Hematopoietic multipotent progenitor cell treated with erythropoietin and hydrocortisone succinate and interleukin-3 and kit ligand, for 15 days (in vitro differentiated cells): Measurements from ENCODE around the gene AANAT.
"Not testable (repeated sequence)": the region's sequence is repeated elsewhere in the genome, so short reads cannot be mapped to it uniquely, and the experiment has no call there.

Experiments
- DNase-seq: peaks from one replicate; pipeline ENCODE4 v3.0.0-alpha.2; 2015; ENCODE audit warnings: low spot score

The AANAT gene

DNA sequence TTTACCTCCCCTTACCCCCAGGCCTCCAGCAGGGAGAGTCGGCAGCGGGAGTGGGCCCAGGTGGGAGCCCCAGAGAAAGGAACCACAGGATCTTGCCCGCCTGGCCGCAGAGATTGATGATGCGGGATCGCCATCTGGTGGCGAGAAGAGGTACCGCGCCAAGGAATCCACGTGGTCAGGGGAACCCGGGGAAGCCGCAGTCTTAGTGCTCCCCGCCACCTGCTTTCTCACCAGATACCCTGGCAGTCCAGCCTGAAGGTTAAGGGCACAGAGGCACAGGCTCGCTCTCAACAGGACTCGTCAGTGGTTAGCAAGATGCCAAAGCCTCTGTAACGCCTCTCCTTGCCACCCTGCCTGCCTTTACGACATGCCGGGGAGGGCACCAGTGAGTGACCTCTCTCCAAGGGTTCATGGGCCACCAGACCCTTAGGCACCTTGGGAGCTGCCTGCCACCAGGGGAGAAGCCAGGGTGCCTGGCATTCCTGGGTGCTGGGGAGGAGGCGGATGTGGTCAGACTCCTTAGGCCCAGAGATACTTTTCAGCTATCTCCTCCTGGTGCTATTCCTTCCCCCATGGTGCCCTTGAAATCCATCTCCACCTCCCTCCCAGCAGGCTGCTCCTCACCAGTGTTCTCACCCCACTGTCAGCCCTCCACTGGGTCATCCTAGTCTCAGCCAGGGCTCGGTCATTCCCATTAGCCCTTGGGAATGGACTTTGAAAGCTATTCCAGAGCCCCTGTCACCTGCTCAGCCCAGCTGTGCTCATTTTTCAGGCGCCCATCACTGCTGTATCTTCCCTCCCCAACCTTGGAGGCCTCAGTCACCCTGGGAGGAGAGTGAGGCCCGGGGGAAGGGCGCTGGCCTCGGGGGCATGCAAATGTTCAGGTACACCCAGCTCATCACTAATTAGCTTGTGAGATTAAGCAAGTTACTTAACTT, 39.3 kb downstream of the AANAT start:
- peak; percentile 83 for DNase-seq

DNA sequence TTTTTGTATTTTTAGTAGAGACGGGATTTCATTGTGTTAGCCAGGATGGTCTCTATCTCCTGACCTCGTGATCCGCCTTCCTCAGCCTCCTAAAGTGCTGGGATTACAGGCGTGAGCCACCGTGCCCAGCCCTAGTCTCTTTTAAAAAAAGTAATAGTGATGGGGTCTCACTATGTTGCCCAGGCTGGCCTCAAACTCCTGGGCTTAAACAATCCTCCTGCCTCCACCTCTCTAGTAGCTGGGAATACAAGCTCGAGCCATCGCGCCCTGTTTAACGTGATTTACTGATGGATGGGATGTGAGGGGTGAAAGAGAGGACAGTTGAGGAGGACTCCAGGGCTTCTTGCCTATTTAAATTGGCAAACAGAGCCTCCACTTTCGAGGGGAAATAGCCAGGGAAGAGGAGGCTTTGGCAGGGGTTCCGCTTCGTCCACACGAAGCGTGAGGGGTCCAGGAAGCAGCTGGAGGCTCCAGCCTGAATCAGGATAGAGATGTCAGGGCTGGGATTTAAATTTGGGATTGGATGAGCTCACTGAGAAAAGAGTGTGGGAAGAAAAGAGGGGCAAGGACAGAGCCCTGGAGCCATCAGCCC, 41.2 kb downstream of the AANAT start:
- DNase-seq, result not testable (repeated sequence)

DNA sequence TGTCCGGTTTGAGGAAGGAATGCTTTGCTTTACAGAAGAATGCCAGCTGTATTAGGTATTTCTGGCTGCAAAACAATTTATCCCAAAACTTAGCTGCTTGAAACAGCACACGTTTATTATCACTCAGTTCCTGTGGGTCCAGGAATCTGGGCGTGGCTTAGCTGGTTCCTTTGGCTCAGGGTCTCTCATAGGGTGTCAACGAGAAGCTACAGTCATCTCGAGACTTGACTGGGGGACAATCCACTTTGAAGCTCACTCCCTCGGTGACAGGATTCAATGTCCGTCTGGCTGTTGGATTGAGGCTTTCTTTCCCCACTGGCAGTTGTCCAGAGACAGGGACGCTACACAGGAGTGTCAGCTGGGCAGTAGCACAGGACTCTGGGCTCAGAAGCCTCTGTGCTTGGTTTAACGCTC, 43.4 kb downstream of the AANAT start:
- DNase-seq, result no peak

DNA sequence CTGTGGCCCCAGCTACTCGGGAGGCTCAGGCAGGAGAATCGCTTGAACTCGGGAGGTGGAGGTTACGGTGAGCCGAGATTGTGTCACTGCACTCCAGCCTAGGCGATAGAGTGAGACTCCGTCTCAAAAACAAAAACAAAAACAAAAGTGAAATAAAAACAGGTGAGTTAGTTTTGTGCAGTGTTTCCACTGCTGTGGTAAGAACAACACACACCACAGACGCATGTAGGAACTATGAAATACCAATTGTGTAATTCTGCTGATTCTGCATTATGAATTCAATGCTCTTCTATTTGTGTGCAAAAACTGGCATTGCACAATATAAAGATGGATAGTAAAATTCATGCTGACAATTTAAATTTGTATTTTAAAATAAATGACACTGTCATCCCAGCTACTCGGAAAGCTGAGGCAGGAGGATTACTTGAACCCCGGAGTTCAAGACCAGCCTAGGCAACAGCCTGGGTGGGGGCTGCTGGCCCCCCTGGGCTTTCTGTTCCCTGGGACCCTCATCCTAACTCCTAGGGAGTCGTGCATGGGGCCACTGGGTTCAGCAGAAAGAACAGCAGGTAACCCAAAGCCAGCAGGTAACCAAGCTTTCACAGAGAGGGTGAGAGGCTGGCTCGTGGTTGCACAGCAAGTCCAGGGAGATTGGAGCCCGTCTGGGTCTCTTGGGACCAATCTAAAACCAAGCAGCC, 44.4 kb downstream of the AANAT start:
- DNase-seq, result no peak

DNA sequence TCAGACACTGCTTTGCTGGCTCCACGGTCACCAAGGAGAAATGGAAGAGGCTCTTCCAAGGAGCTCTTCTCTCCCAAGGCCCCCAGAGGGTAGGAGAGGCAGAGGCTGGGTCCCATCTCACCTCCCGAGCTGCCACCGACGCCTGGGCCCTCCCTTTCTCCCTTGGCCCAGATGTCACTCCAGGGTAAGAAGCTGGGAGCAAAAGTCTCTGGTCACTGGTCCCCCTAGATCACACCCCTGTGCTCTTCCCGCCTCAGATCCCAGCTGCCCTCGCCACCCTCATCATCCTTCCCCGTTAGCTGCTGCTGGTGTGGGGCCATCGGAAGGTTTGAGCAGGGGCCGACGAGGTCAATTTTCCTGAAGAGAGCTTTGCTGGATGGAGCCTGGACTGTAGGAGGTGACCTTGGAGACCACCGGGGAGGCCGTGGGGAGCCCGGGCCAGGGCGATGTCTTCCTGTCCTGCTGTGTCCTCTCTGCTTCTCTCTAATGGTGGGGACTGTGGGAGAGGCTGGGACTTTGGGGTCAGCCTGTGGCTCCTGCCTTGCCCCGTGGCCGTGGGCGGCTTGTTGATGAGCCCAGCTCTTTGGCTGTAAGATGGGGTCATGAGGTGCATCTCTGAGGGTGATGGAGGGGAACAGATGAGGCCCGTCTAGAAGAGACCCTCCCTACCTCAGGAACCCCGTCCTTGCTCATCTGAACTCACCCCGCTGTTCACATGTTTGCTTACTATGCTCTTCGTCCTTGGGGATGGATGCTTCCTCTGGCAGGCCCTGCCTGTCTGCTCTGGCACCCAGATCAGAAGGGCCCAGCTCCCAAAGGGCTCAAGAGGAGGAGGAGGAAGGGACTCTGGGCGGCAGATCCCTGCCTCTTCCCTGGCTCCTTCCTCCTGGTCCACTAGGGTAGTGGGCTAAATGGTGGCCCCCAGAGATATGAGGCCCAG, 45.2 kb downstream of the AANAT start:
- no peak for DNase-seq

DNA sequence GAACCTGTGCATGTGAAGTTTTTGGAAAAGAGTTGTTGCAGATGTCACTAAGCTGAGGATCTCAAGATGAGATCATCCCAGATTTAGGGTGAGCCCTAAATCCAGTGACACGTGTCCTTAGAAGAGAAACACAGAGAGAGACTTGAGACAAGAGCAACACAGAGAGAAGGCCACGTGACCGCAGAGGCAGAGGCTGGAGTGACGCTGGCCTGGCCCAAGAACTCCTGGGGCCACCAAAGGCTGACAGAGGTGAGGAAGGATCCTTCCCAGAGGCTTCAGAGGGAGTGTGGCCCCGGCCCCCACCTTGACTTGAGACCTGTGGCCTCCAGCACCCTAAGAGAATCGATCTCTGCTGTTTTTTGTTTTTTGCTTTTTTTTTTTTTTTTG, 45.9 kb downstream of the AANAT start:
- no peak for DNase-seq

DNA sequence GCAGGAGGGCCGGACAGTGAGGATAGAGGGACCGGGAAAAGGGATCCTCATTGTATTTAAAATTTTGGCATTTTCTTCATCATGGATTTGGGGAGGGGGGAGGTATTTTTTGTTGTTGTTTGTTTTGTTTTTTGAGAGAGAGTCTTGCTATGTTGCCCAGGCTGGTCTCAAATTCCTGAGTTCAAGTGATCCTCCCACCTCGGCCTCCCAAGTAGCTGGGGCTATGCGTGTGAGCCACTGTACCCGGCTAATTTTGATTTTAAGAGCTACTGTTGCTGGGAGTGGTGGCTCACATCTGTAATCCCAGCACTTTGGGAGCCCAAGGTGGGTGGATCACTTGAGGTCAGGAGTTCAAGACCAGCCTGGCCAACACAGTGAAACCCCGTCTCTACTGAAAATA, 47.0 kb downstream of the AANAT start:
- not testable (repeated sequence) for DNase-seq

DNA sequence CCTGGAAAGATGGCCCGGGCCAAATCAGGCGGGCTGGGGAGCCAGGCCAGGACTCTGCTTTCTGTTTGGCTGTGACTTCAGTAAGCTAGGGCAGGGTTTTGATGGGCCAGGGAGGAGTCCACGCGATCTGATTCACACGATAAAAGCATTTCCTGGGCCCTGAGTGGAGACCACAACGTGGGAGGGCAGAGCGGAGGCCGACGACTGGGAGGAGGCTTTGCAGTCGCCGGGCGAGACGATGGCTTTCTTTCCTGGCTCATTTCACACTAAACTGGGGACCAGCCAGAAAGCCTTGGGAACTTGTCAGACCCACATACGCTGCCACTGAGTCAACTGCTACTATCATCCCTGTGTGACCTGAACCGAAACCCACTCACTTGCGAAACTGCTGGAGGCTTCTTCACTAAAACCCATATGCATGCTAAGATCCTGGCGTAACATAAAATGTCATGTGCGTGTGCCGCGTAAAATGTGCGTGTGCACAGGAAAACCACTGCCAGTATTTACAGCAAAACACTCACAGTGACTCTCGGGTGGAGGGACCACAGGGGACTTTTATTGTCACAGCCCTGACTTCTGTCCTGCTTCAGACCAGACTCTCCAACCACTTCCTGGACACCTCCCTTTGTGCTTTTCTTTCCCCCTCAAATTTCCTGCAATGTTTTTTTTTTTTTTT, 48.0 kb downstream of the AANAT start:
- DNase-seq, result no peak

DNA sequence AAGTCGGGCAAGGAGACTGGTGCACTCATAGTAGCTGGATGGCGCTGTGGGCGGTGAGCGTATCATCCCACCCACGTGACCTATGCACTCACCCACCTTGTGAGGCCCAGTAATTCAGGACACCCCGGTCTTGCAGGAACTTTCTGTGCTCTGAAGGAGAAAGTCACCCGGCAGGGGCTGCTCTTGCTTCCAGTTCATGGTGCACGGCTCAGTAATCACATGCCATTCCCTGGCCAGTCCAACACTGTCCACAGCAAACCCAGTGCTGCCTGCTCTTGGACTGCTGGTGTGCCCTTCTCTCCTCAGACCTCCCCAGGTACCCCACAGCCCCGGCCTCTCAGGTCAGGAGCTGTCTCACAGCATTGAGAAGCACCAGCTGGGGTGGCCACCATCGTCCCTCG, 50.2 kb downstream of the AANAT start:
- no peak for DNase-seq

DNA sequence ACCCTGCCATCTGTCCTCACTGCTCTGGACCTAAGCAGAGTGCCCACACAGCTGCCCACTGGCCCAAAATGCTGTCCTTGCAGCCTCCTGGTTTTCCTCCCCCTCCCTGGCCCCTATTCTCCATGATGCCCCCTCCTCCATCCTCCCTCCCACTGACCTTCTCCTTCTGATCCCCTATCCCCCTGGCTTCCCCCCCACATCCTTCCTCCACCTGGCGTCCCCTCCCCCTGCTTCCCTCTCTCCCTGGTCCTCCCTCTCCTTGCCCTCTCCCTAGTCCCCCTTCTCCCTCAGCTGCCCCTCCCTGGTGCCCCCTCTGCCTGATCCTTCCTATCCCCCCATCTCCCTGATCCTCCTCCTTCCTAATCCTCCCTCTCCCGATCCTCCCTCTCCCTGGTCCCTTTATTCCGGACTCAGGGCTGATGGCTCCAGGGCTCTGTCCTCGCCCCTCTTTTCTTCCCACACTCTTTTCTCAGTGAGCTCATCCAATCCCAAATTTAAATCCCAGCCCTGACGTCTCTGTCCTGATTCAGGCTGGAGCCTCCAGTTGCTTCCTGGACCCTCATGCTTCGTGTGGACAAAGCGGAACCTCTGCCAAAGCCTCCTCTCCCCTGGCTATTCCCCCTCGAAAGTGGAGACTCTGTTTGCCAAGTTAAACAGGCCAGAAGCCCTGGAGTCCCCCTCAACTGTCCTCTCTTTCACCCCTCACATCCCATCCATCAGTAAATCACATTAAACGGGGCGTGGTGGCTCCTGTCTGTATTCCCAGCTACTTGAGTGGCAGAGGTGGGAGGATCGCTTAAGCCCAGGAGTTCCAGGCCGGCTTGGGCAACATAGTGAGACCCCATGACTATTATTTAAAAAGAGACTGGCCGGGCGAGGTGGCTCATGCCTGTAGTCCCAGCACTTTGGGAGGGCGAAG, 51.9 kb downstream of the AANAT start:
- DNase-seq, result no peak
